Measurements from ENCODE around the gene UGCG. TPM values are rescaled to one million over a fixed set of nuclear protein-coding genes. Genes with fewer than 3 reads are reported as not detected.

UGCG gene
- total and polyA plus RNA-seq, 2 experiments from 2014 or later: 73.1 to 148 TPM

- 65 to 68% methylated on average over 4 of the region's 4 CpGs for WGBS, 2 experiments (ENCODE audit: low coverage in 1 of 2, low lambda C conversion rate in 2 of 2, missing lambda C conversion rate in 2 of 2)
- Histone ChIP-seq H3K9ac (no peak overlapping the region), H3K4me3 (no peak overlapping the region), H3K4me1 (ENCODE audit: insufficient read depth) (peaks cover 28% of the 10 kb centered on the region), H3K27ac (no peak overlapping the region), H3K9me3 (ENCODE audit: low read depth) (no peaks in the 10 kb centered on the region), H3K9me2 (ENCODE audit: insufficient read depth) (no peaks in the 10 kb centered on the region), H3K27me3 (replicated peaks; ENCODE audit: insufficient read depth) (no peaks in the 10 kb centered on the region), H3K4me2 (ENCODE audit: unreplicated experiment) (no peak overlapping the region), H3K79me2 (ENCODE audit: insufficient read depth) (no peaks in the 10 kb centered on the region), H4K20me1 (ENCODE audit: insufficient read depth) (no peaks in the 10 kb centered on the region), H3K36me3 (ENCODE audit: low read depth) (no peaks in the 10 kb centered on the region), H2AFZ (no peak overlapping the region), H3F3A (ENCODE audit: insufficient read depth) (peaks cover 22% of the 10 kb centered on the region)
- TF ChIP-seq EZH2 (IDR thresholded peaks at IDR 0.05; ENCODE audit: insufficient read depth, poor library complexity, severe bottlenecking) (no peak), EZH2phosphoT487 (IDR thresholded peaks at IDR 0.05; ENCODE audit: insufficient read depth, low read depth) (no peak)
- in situ Hi-C loops (cut with MboI): no loop called here
- peak; percentile 58 for DNase-seq
These were observed 41.8 kb upstream of the UGCG start for GRCh38 chr9:111854799-111855198.

GRCh38 chr9:111857555-111858211 lies 38.9 kb upstream of the UGCG start:
- no peak overlapping the region for H2AFZ ChIP-seq
- H3K79me2 ChIP-seq (ENCODE audit: insufficient read depth): no peaks in the 10 kb centered on the region
- 85 to 87% methylated on average over 3 of the region's 3 CpGs for WGBS, 2 experiments (ENCODE audit: low coverage in 1 of 2, low lambda C conversion rate in 2 of 2, missing lambda C conversion rate in 2 of 2)
- H3K27ac ChIP-seq: no peak overlapping the region
- peaks cover 11% of the 10 kb centered on the region; the same call in 1 of the 2 replicates for H3F3A ChIP-seq (ENCODE audit: insufficient read depth)
- no peaks in the 10 kb centered on the region for H4K20me1 ChIP-seq (ENCODE audit: insufficient read depth)
- H3K4me1 ChIP-seq (ENCODE audit: insufficient read depth): peaks cover 11% of the 10 kb centered on the region
- no peaks in the 10 kb centered on the region for H3K36me3 ChIP-seq (ENCODE audit: low read depth)
- H3K27me3 ChIP-seq (replicated peaks; ENCODE audit: insufficient read depth): no peaks in the 10 kb centered on the region
- no peaks in the 10 kb centered on the region for H3K9me3 ChIP-seq (ENCODE audit: low read depth)
- no peak for TF ChIP-seq EZH2phosphoT487 (IDR thresholded peaks at IDR 0.05; ENCODE audit: insufficient read depth, low read depth)
- TF ChIP-seq EZH2 (IDR thresholded peaks at IDR 0.05; ENCODE audit: insufficient read depth, poor library complexity, severe bottlenecking): no peak
- H3K9me2 ChIP-seq (ENCODE audit: insufficient read depth): no peaks in the 10 kb centered on the region
- no peak overlapping the region for H3K4me3 ChIP-seq
- H3K4me2 ChIP-seq (ENCODE audit: unreplicated experiment): no peak overlapping the region
- peak; percentile 23 for DNase-seq
- in situ Hi-C loops (cut with MboI): no loop called here
- H3K9ac ChIP-seq: no peak overlapping the region

GRCh38 chr9:111860443-111860842 lies 36.2 kb upstream of the UGCG start:
- Histone ChIP-seq H3K27me3 (replicated peaks; ENCODE audit: insufficient read depth) (no peaks in the 10 kb centered on the region), H3K79me2 (ENCODE audit: insufficient read depth) (no peaks in the 10 kb centered on the region), H3K4me3 (no peak overlapping the region), H3K4me2 (ENCODE audit: unreplicated experiment) (no peak overlapping the region), H2AFZ (no peak overlapping the region), H3K36me3 (ENCODE audit: low read depth) (no peaks in the 10 kb centered on the region), H3K9ac (no peak overlapping the region), H3F3A (ENCODE audit: insufficient read depth) (no peaks in the 10 kb centered on the region), H4K20me1 (ENCODE audit: insufficient read depth) (no peaks in the 10 kb centered on the region), H3K4me1 (ENCODE audit: insufficient read depth) (no peaks in the 10 kb centered on the region), H3K9me2 (ENCODE audit: insufficient read depth) (no peaks in the 10 kb centered on the region), H3K27ac (no peak overlapping the region), H3K9me3 (ENCODE audit: low read depth) (no peaks in the 10 kb centered on the region)
- no peak for TF ChIP-seq EZH2 (IDR thresholded peaks at IDR 0.05; ENCODE audit: insufficient read depth, poor library complexity, severe bottlenecking)
- TF ChIP-seq EZH2phosphoT487 (IDR thresholded peaks at IDR 0.05; ENCODE audit: insufficient read depth, low read depth): no peak
- no peak for DNase-seq
- 57 to 61% methylated on average over 4 of the region's 4 CpGs for WGBS, 2 experiments (ENCODE audit: low coverage in 1 of 2, low lambda C conversion rate in 2 of 2, missing lambda C conversion rate in 2 of 2)
- in situ Hi-C loops (cut with MboI): no loop called here

GRCh38 chr9:111863636-111864035 lies 33.0 kb upstream of the UGCG start:
- TF ChIP-seq EZH2phosphoT487 (IDR thresholded peaks at IDR 0.05; ENCODE audit: insufficient read depth, low read depth) (no peak), EZH2 (IDR thresholded peaks at IDR 0.05; ENCODE audit: insufficient read depth, poor library complexity, severe bottlenecking) (no peak)
- Histone ChIP-seq H3K4me3 (no peak overlapping the region), H3K27ac (no peak overlapping the region), H2AFZ (no peak overlapping the region), H3K27me3 (replicated peaks; ENCODE audit: insufficient read depth) (no peaks in the 10 kb centered on the region), H4K20me1 (ENCODE audit: insufficient read depth) (no peaks in the 10 kb centered on the region), H3K9me2 (ENCODE audit: insufficient read depth) (no peaks in the 10 kb centered on the region), H3K9me3 (ENCODE audit: low read depth) (no peaks in the 10 kb centered on the region), H3K4me2 (ENCODE audit: unreplicated experiment) (no peak overlapping the region), H3K36me3 (ENCODE audit: low read depth) (no peaks in the 10 kb centered on the region), H3K9ac (no peak overlapping the region), H3K79me2 (ENCODE audit: insufficient read depth) (no peaks in the 10 kb centered on the region), H3F3A (ENCODE audit: insufficient read depth) (no peaks in the 10 kb centered on the region), H3K4me1 (ENCODE audit: insufficient read depth) (peaks cover 9% of the 10 kb centered on the region)
- WGBS, 2 experiments (ENCODE audit: low coverage in 1 of 2, low lambda C conversion rate in 2 of 2, missing lambda C conversion rate in 2 of 2): 72 to 81% methylated on average over 3 of the region's 3 CpGs
- DNase-seq: no peak
- in situ Hi-C loops (cut with MboI): no loop called here
